ENCODE measurements around the gene GHRL.
A peak's percentile ranks its signal among the peaks of the same experiment; 100 is the strongest.

GHRL gene

DNA sequence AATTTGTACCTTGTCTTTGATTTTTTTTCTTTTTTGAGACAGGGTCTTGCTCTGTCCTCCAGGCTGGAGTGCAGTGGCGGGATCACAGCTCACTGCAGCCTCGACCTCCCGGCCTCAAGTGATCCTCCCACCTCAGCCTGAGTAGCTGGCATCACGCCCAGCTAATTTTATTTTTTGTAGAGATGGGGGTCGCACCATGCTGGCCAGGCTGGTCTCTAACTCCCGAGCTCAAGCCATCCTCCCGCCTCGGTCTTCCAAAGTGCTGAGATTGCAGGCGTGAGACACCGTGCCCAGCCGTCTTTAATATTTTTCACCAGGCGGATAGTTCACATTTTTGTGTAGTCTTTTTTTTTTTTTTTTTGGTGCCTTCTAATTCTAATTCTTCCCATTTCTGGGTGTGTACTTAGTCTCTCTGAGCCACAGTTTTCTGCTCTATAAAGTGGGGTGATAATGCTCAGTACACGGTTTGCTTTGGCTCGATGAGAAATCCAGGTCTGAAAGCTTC lies 45.0 kb downstream of the GHRL start:
- Histone ChIP-seq H3K36me3 (replicated peaks; ENCODE audit: low read depth, low read length) (peaks cover 21% of the 10 kb centered on the region), H3K27ac (ENCODE audit: low read length) (peak overlapping the region; percentile 47), H3K9ac (ENCODE audit: low read length) (peak overlapping the region; percentile 58), H3K4me1 (ENCODE audit: low read length) (peaks cover 19% of the 10 kb centered on the region), H4K20me1 (ENCODE audit: insufficient read depth, low read length) (peaks cover 17% of the 10 kb centered on the region), H3K79me2 (ENCODE audit: low read length) (peaks cover 40% of the 10 kb centered on the region), H3K27me3 (ENCODE audit: low read depth, low read length) (no peaks in the 10 kb centered on the region), H2AFZ (ENCODE audit: low read depth, low read length) (peak overlapping the region; percentile 83), H3K4me2 (ENCODE audit: low read length) (peak overlapping the region; percentile 94), H3K9me3 (ENCODE audit: insufficient read depth, low read length) (peaks cover 12% of the 10 kb centered on the region; the same call in 1 of the 2 replicates), H3K4me3 (ENCODE audit: low read length) (peak overlapping the region; percentile 95)
- TF ChIP-seq CTCF (IDR thresholded peaks at IDR 0.05; ENCODE audit: low read depth, low read length), result no peak
- TF ChIP-seq EZH2phosphoT487 (IDR thresholded peaks at IDR 0.05; ENCODE audit: low read depth), result no peak

DNA sequence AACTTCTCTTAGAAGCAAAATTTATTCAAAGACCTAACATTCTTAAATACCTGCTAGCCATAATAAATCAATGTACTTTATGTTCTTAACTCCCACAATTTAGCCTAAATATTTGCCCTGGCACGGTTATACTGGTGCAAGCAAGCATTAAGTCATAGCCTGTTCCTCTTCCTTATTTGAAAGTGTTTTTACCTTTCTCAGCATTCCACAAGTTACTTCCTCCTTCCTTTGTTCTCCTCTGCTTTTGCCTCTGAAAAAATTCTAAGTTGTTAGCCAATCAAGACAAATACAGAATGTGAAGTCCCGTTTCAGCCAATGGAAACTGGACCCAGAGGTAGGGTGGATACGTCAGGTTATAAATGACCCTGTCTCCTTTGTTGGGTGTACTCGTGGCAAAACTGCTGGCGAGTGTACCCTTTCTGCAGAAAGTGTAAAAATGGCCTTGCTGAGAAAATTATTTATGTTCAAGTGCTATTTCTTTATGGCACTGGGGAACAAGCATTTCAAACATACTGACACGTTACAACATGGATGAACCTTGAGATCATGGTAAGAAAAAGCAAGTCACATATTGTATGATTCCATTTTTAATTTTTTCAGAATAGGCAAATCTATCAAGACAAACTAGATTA lies 47.5 kb downstream of the GHRL start:
- peaks cover 15% of the 10 kb centered on the region for H3K4me1 ChIP-seq (ENCODE audit: low read length)
- H3K27ac ChIP-seq (ENCODE audit: low read length), result no peak overlapping the region
- peaks cover 12% of the 10 kb centered on the region; the same call in 1 of the 2 replicates for H3K9me3 ChIP-seq (ENCODE audit: insufficient read depth, low read length)

DNA sequence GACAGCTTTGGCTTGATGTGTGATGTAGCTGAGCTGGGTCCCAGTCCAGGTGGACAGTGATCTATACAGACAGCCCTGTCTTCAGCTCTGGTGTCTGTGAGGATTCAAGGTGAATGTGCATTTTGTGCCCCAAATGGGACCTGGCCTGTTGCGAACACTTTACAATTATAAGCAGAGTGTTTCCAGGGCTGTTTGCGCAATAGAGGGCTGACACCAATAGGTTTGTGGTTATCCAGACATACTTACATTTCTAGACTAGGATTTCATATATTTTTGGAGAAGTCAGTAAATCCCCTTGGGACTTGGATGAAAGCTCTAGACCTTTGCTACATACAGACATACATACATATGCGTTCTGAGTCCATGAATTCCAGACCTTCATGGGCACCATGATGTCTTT lies 48.7 kb downstream of the GHRL start:
- H4K20me1 ChIP-seq (ENCODE audit: insufficient read depth, low read length), result no peaks in the 10 kb centered on the region
- no peak overlapping the region for H3K9ac ChIP-seq (ENCODE audit: low read length)
- peaks cover 6% of the 10 kb centered on the region for H3K79me2 ChIP-seq (ENCODE audit: low read length)
- no peak overlapping the region for H2AFZ ChIP-seq (ENCODE audit: low read depth, low read length)
- no peaks in the 10 kb centered on the region for H3K27me3 ChIP-seq (ENCODE audit: low read depth, low read length)
- H3K4me2 ChIP-seq (ENCODE audit: low read length), result no peak overlapping the region
- peaks cover 6% of the 10 kb centered on the region for H3K4me1 ChIP-seq (ENCODE audit: low read length)
- H3K4me3 ChIP-seq (ENCODE audit: low read length), result no peak overlapping the region
- TF ChIP-seq EZH2phosphoT487 (IDR thresholded peaks at IDR 0.05; ENCODE audit: low read depth) (no peak), CTCF (IDR thresholded peaks at IDR 0.05; ENCODE audit: low read depth, low read length) (no peak)
- H3K27ac ChIP-seq (ENCODE audit: low read length), result no peak overlapping the region
- peaks cover 12% of the 10 kb centered on the region; the same call in 1 of the 2 replicates for H3K9me3 ChIP-seq (ENCODE audit: insufficient read depth, low read length)
- H3K36me3 ChIP-seq (replicated peaks; ENCODE audit: low read depth, low read length), result no peaks in the 10 kb centered on the region

More for the DNA sequence above, 47.5 kb downstream of the GHRL start:
- no peaks in the 10 kb centered on the region for H3K27me3 ChIP-seq (ENCODE audit: low read depth, low read length)
- H2AFZ ChIP-seq (ENCODE audit: low read depth, low read length), result no peak overlapping the region
- no peak overlapping the region for H3K4me3 ChIP-seq (ENCODE audit: low read length)
- TF ChIP-seq CTCF (IDR thresholded peaks at IDR 0.05; ENCODE audit: low read depth, low read length) (no peak), EZH2phosphoT487 (IDR thresholded peaks at IDR 0.05; ENCODE audit: low read depth) (no peak)
- H3K79me2 ChIP-seq (ENCODE audit: low read length), result peaks cover 18% of the 10 kb centered on the region
- H3K36me3 ChIP-seq (replicated peaks; ENCODE audit: low read depth, low read length), result peaks cover 6% of the 10 kb centered on the region
- H4K20me1 ChIP-seq (ENCODE audit: insufficient read depth, low read length), result peaks cover 8% of the 10 kb centered on the region
- H3K9ac ChIP-seq (ENCODE audit: low read length), result no peak overlapping the region
- H3K4me2 ChIP-seq (ENCODE audit: low read length), result no peak overlapping the region

DNA sequence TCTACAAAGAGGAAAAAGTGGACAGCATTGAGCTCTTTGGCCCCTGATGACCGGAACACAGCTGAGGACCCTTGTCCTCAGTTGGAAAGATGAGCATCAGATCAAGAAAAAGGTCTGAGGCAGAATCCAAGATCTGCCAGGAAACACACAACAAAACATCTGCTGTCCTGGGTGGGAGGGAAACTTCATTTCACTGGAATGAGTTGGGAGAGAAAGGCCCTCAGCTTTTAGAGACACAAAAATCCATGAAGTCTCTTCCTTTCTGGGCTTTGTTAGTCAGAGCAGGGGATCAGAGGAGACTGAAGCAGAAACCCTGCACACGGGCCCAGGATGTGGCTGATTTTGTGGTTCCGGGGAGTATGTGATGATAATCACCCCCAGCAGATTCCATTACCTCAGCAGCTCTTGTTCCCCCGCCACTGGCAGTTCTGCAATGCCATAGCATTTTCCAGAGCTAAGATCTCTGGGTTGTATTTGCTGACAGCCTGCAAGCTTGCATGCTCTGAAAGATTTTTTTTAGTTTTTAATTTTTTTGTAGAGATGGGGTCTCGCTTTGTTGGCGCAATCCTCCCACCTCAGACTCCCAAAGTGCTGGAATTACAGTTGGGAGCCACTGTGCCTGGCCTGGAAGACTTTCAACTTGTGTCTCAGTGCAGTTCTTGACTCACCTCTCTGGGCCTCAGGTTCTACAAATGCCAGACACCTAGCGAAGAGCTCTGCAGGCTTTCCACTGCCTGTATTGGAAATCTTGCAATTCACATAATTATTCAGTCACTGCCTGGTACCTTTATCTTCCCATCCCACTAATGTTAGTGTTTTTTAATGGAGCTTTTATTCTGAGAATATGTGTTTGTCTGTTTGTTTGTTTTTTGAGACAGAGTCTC lies 50.3 kb downstream of the GHRL start:
- TF ChIP-seq EZH2phosphoT487 (IDR thresholded peaks at IDR 0.05; ENCODE audit: low read depth) (no peak), CTCF (IDR thresholded peaks at IDR 0.05; ENCODE audit: low read depth, low read length) (no peak)
- no peak overlapping the region for H3K4me3 ChIP-seq (ENCODE audit: low read length)
- H2AFZ ChIP-seq (ENCODE audit: low read depth, low read length), result no peak overlapping the region
- H3K79me2 ChIP-seq (ENCODE audit: low read length), result no peaks in the 10 kb centered on the region
- H3K4me2 ChIP-seq (ENCODE audit: low read length), result no peak overlapping the region
- no peaks in the 10 kb centered on the region for H3K27me3 ChIP-seq (ENCODE audit: low read depth, low read length)
- H3K9me3 ChIP-seq (ENCODE audit: insufficient read depth, low read length), result peaks cover 12% of the 10 kb centered on the region; the same call in 1 of the 2 replicates
- no peak overlapping the region for H3K9ac ChIP-seq (ENCODE audit: low read length)
- no peaks in the 10 kb centered on the region for H3K4me1 ChIP-seq (ENCODE audit: low read length)
- no peaks in the 10 kb centered on the region for H4K20me1 ChIP-seq (ENCODE audit: insufficient read depth, low read length)
- no peak overlapping the region for H3K27ac ChIP-seq (ENCODE audit: low read length)
- H3K36me3 ChIP-seq (replicated peaks; ENCODE audit: low read depth, low read length), result no peaks in the 10 kb centered on the region
